SK-N-SH treated with all-trans-retinoic acid at 6 μM for 48 hours (cell line): ENCODE results near the gene FOXA2.

Source experiments
- ATAC-seq: fragments of 200-7000 bp; cut with Tn5 transposase; 3 replicates; pipeline ENCODE4 v1.9.1; 2020; ENCODE audit warnings: mild to moderate bottlenecking, moderate library complexity
- ARNTL ChIP-seq: fragments of 450-650 bp; formaldehyde crosslinking; IDR thresholded peaks from 2 replicates; pipeline ENCODE4 v1.5.0; 2020; ENCODE audit warnings: low read depth, mild to moderate bottlenecking, moderate library complexity, borderline replicate concordance
- BACH2 ChIP-seq: fragments of 250-450 bp; sonication (Bioruptor Pico); IDR thresholded peaks from 2 replicates; pipeline ENCODE4 v1.9.0; 2021; ENCODE audit warnings: mild to moderate bottlenecking, borderline replicate concordance
- CSDC2 ChIP-seq: fragments of 250-450 bp; sonication (Bioruptor Pico); IDR thresholded peaks from 2 replicates; pipeline ENCODE4 v1.5.0; 2020; ENCODE audit warnings: mild to moderate bottlenecking, moderate library complexity
- ESRRG ChIP-seq: fragments of 250-450 bp; sonication (Bioruptor Pico); IDR thresholded peaks from 2 replicates; pipeline ENCODE4 v1.6.1; 2021; ENCODE audit warnings: mild to moderate bottlenecking
- ISL1 ChIP-seq: fragments of 250-450 bp; sonication (Bioruptor Pico); IDR thresholded peaks from 2 replicates; pipeline ENCODE4 v2.1.2; 2022; ENCODE audit warnings: mild to moderate bottlenecking, moderate library complexity
- OSR1 ChIP-seq: fragments of 250-450 bp; sonication (Bioruptor Pico); IDR thresholded peaks from 2 replicates; pipeline ENCODE4 v1.8.0; 2022; ENCODE audit warnings: moderate library complexity, mild to moderate bottlenecking, inconsistent platforms
- PPARA ChIP-seq: fragments of 250-450 bp; sonication (Bioruptor Pico); IDR thresholded peaks from 2 replicates; pipeline ENCODE4 v1.5.0; 2020; ENCODE audit warnings: mild to moderate bottlenecking, borderline replicate concordance
- RARB ChIP-seq: fragments of 250-450 bp; sonication (Bioruptor Pico); IDR thresholded peaks from 2 replicates; pipeline ENCODE4 v1.8.0; 2021; ENCODE audit warnings: mild to moderate bottlenecking, moderate library complexity
- SNAI2 ChIP-seq: fragments of 250-450 bp; sonication (Bioruptor Pico); IDR thresholded peaks from 2 replicates; pipeline ENCODE4 v1.5.0; 2020; ENCODE audit warnings: mild to moderate bottlenecking, moderate library complexity
- TSHZ2 ChIP-seq: fragments of 250-450 bp; sonication (Bioruptor Pico); IDR thresholded peaks from 2 replicates; pipeline ENCODE4 v1.5.0; 2020; ENCODE audit warnings: mild to moderate bottlenecking, moderate library complexity
- ZC3H10 ChIP-seq: fragments of 250-450 bp; sonication (Bioruptor Pico); IDR thresholded peaks from 2 replicates; pipeline ENCODE4 v1.5.1; 2021; ENCODE audit warnings: mild to moderate bottlenecking, moderate library complexity
- ZFP3 ChIP-seq: fragments of 250-450 bp; sonication (Bioruptor Pico); IDR thresholded peaks from 2 replicates; pipeline ENCODE4 v1.5.0; 2020; ENCODE audit warnings: mild to moderate bottlenecking, moderate library complexity
- ZFP30 ChIP-seq: fragments of 450-650 bp; formaldehyde crosslinking; IDR thresholded peaks from 2 replicates; pipeline ENCODE4 v1.5.0; 2022; ENCODE audit warnings: mild to moderate bottlenecking, moderate library complexity
- ZNF565 ChIP-seq: fragments of 450-650 bp; formaldehyde crosslinking; conservative IDR thresholded peaks from 2 replicates; pipeline ENCODE4 v1.5.0; 2020; ENCODE audit warnings: low read depth, mild to moderate bottlenecking, moderate library complexity
- ZNF70 ChIP-seq: fragments of 450-650 bp; formaldehyde crosslinking; IDR thresholded peaks from 2 replicates; pipeline ENCODE4 v1.5.0; 2020; ENCODE audit warnings: mild to moderate bottlenecking, moderate library complexity
- ZNF8 ChIP-seq: fragments of 450-650 bp; formaldehyde crosslinking; IDR thresholded peaks from 2 replicates; pipeline ENCODE4 v1.5.0; 2020; ENCODE audit warnings: mild to moderate bottlenecking, moderate library complexity
- TF ChIP-seq, protein P1 (sequence below): fragments of 250-450 bp; sonication (Bioruptor Pico); IDR thresholded peaks from 2 replicates; pipeline ENCODE4 v1.5.1; 2020; ENCODE audit warnings: low read depth, mild to moderate bottlenecking, moderate library complexity
- TF ChIP-seq, protein P2 (sequence below): fragments of 250-450 bp; sonication (Bioruptor Pico); IDR thresholded peaks from 2 replicates; pipeline ENCODE4 v1.8.0; 2020; ENCODE audit warnings: mild to moderate bottlenecking, moderate library complexity, borderline replicate concordance
- TF ChIP-seq, protein P3 (sequence below): fragments of 250-450 bp; sonication (Bioruptor Pico); IDR thresholded peaks from 2 replicates; pipeline ENCODE4 v1.5.1; 2021; ENCODE audit warnings: mild to moderate bottlenecking, moderate library complexity

The FOXA2 gene

DNA sequence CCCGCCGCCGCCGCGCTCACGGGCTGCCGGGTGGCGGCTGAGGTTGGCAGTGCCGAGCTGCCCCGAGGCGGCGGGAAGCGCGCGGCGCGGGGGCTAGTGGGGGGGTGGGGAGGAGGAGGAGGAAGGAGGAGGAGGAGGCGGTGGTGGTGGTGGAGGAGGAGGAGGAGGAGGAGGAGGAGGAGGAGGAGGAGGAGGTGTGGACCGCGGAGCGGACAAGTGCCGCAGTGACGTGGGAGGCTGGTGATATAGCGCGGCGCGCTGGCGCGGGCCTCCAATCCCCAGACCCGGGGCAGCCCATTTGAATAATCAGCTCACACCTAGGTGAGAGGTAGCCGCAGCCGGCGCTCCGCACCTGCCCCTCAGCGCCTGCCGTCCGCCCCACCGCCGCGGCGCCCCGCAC lies at the start of gene FOXA2:
Gene FOXA2 (minus strand): TSS at position 51 of the 400 bp plus-strand sequence. CDS start 294 bp downstream, outside the sequence.
- TF ChIP-seq ZFP3 (no peak), ZNF70 (CRISPR knock-in tag) (no peak), ZNF8 (CRISPR knock-in tag) (no peak), OSR1 (CRISPR knock-in tag) (no peak), ZNF565 (CRISPR knock-in tag) (no peak)
- TF ChIP-seq, protein P1, sequence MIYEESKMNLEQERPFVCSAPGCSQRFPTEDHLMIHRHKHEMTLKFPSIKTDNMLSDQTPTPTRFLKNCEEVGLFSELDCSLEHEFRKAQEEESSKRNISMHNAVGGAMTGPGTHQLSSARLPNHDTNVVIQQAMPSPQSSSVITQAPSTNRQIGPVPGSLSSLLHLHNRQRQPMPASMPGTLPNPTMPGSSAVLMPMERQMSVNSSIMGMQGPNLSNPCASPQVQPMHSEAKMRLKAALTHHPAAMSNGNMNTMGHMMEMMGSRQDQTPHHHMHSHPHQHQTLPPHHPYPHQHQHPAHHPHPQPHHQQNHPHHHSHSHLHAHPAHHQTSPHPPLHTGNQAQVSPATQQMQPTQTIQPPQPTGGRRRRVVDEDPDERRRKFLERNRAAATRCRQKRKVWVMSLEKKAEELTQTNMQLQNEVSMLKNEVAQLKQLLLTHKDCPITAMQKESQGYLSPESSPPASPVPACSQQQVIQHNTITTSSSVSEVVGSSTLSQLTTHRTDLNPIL, result no peak
- ATAC-seq, result no peak

- no peak for ATAC-seq
- TF ChIP-seq PPARA (CRISPR knock-in tag) (no peak), CSDC2 (no peak), ISL1 (CRISPR knock-in tag) (no peak), ZNF70 (CRISPR knock-in tag) (no peak), RARB (no peak), ZC3H10 (CRISPR knock-in tag) (no peak), ESRRG (CRISPR knock-in tag) (no peak), SNAI2 (CRISPR knock-in tag) (no peak), BACH2 (no peak), ZNF8 (CRISPR knock-in tag) (no peak)
- TF ChIP-seq, protein P2, sequence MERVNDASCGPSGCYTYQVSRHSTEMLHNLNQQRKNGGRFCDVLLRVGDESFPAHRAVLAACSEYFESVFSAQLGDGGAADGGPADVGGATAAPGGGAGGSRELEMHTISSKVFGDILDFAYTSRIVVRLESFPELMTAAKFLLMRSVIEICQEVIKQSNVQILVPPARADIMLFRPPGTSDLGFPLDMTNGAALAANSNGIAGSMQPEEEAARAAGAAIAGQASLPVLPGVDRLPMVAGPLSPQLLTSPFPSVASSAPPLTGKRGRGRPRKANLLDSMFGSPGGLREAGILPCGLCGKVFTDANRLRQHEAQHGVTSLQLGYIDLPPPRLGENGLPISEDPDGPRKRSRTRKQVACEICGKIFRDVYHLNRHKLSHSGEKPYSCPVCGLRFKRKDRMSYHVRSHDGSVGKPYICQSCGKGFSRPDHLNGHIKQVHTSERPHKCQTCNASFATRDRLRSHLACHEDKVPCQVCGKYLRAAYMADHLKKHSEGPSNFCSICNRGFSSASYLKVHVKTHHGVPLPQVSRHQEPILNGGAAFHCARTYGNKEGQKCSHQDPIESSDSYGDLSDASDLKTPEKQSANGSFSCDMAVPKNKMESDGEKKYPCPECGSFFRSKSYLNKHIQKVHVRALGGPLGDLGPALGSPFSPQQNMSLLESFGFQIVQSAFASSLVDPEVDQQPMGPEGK (CRISPR knock-in tag), result no peak
- TF ChIP-seq, protein P3, sequence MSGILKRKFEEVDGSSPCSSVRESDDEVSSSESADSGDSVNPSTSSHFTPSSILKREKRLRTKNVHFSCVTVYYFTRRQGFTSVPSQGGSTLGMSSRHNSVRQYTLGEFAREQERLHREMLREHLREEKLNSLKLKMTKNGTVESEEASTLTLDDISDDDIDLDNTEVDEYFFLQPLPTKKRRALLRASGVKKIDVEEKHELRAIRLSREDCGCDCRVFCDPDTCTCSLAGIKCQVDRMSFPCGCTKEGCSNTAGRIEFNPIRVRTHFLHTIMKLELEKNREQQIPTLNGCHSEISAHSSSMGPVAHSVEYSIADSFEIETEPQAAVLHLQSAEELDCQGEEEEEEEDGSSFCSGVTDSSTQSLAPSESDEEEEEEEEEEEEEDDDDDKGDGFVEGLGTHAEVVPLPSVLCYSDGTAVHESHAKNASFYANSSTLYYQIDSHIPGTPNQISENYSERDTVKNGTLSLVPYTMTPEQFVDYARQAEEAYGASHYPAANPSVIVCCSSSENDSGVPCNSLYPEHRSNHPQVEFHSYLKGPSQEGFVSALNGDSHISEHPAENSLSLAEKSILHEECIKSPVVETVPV (CRISPR knock-in tag), result no peak
Measured at GRCh38 chr20:22630701-22631100, 46.3 kb upstream of the FOXA2 start.

GRCh38 chr20:22629927-22630326 lies 45.6 kb upstream of the FOXA2 start:
- no peak for ATAC-seq
- TF ChIP-seq PPARA (CRISPR knock-in tag) (no peak), ISL1 (CRISPR knock-in tag) (no peak), ZC3H10 (CRISPR knock-in tag) (no peak), ZNF8 (CRISPR knock-in tag) (no peak), ARNTL (CRISPR knock-in tag) (no peak), ZFP3 (no peak), ZFP30 (CRISPR knock-in tag) (no peak)
- TF ChIP-seq, all 23 proteins: peak for 0

DNA sequence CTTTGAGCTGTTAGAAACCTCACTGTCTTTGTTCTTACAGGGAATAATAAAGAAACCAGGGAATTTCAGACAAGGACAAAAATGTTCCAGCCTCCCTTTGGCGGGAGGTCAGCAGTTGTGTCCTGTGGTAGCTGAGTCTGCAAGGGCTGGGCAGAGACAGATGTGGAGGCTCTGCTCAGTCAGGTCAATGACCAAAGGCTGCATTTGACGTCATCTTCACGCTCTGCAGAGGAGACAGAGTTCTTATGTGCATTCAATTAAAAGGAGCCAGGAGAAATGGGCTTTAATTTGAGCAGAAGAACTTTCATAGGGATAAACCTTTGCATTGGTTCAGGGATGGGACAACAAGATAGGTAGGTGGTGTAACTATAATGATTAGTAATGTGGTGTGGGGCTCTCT lies 45.1 kb upstream of the FOXA2 start:
- TF ChIP-seq ZNF70 (CRISPR knock-in tag) (no peak), ZFP3 (no peak), SNAI2 (CRISPR knock-in tag) (no peak), ZC3H10 (CRISPR knock-in tag) (no peak), PPARA (CRISPR knock-in tag) (no peak), ESRRG (CRISPR knock-in tag) (no peak)
- ATAC-seq, result no peak

DNA sequence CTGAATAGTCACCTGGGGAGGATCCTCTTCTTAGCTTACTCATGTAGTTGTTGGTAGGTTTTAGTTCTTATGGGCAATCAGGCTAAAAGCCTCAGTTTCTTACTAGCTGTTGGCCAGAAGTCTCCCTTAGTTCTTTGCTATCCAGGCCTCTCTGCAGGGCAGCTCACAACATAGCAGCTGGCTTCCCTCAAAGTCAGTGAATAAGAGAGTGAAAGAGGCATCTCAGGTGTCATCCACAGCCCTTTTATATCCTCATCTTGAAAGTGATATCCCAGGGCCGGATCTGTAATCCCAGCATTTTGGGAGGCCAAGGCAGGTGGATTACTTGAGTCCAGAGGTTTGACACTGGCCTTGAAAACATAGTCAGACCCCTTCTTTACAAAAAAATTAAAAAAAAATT lies 42.1 kb upstream of the FOXA2 start:
- TF ChIP-seq, protein P2 (CRISPR knock-in tag), result no peak
- TF ChIP-seq ZC3H10 (CRISPR knock-in tag), result no peak
- TF ChIP-seq ARNTL (CRISPR knock-in tag), result no peak
- TF ChIP-seq ZFP30 (CRISPR knock-in tag), result no peak
- TF ChIP-seq, protein P3 (CRISPR knock-in tag), result no peak
- no peak for TF ChIP-seq TSHZ2
- TF ChIP-seq OSR1 (CRISPR knock-in tag), result no peak
- TF ChIP-seq SNAI2 (CRISPR knock-in tag), result no peak
- no peak for TF ChIP-seq ZFP3
- TF ChIP-seq ZNF70 (CRISPR knock-in tag), result no peak
- no peak for TF ChIP-seq BACH2
- TF ChIP-seq, all 23 proteins: peak for 0
- no peak for ATAC-seq
